Head of caudate nucleus (tissue), 42 donors: ENCODE measurements around the gene NMS.
"Not testable (repeated sequence)": the region's sequence is repeated elsewhere in the genome, so short reads cannot be mapped to it uniquely, and the experiment has no call there.

Experiments used
- DNase-seq, 42 donors: peaks; one replicate each; pipeline versions ENCODE4 v3.0.0 to v3.0.0-alpha.2; 2020 to 2021; ENCODE audit warnings: mixed read lengths in 7 of 42
- intact Hi-C: fragments of 100-400 bp; cut with DNase I; formaldehyde crosslinking; loops from one replicate; pipeline ENCODE4 v1.15.0; 2022

Gene NMS

GRCh38 chr2:100470182-100470581 is at the start of gene NMS:
Gene NMS, plus strand, starts transcription at chr2:100470482. Its CDS starts 7 bp downstream, at chr2:100470489.
- intact Hi-C loops, result no loop called here
- no peak for DNase-seq

- DNase-seq, result peak in 30 of 42 donors; percentile 22 to 78 (median 55)
- intact Hi-C loops, result no loop called here
Measured at GRCh38 chr2:100422320-100423055, 47.8 kb upstream of the NMS start.

GRCh38 chr2:100423631-100424030 is 46.7 kb upstream of the NMS start:
- intact Hi-C loops, result no loop called here
- no peak for DNase-seq

- intact Hi-C loops, result no loop called here
- no peak for DNase-seq
Measured at GRCh38 chr2:100424277-100424875, 45.9 kb upstream of the NMS start.

- intact Hi-C loops, result no loop called here
- DNase-seq, result no peak
Measured at GRCh38 chr2:100425107-100425506, 45.2 kb upstream of the NMS start.

GRCh38 chr2:100425573-100426383 is 44.5 kb upstream of the NMS start:
- DNase-seq, result no peak
- intact Hi-C loops, result loop anchor here (2.0 kb wide), 1 partner anchor 137 kb away; the partner anchor contains the start of gene PDCL3

GRCh38 chr2:100426384-100426720 is 43.9 kb upstream of the NMS start:
- intact Hi-C loops, result loop anchor here (2.0 kb wide), 1 partner anchor 136 kb away; the partner anchor contains the start of gene PDCL3
- DNase-seq, result no peak

GRCh38 chr2:100427111-100427510 is 43.2 kb upstream of the NMS start:
- DNase-seq, result no peak
- intact Hi-C loops, result loop anchor here (2.0 kb wide), 1 partner anchor 136 kb away; the partner anchor contains the start of gene PDCL3

GRCh38 chr2:100427627-100428258 is 42.5 kb upstream of the NMS start:
- intact Hi-C loops, result loop anchor here (2.0 kb wide), 1 partner anchor 135 kb away; the partner anchor contains the start of gene PDCL3
- peak; percentile 60 to 91 (median 80) for DNase-seq

GRCh38 chr2:100429726-100430125 is 40.6 kb upstream of the NMS start:
- intact Hi-C loops, result no loop called here
- no peak for DNase-seq

- intact Hi-C loops, result no loop called here
- no peak for DNase-seq
Measured at GRCh38 chr2:100437751-100438150, 32.5 kb upstream of the NMS start.

GRCh38 chr2:100446696-100447095 is 23.6 kb upstream of the NMS start:
- intact Hi-C loops, result no loop called here

GRCh38 chr2:100451092-100451491 is 19.2 kb upstream of the NMS start:
- intact Hi-C loops, result no loop called here
- peak in 2 of 42 donors; percentile 43 to 49 for DNase-seq

More at GRCh38 chr2:100446696-100447095, 23.6 kb upstream of the NMS start:
- no peak for DNase-seq

GRCh38 chr2:100451734-100452133 is 18.5 kb upstream of the NMS start:
- intact Hi-C loops, result no loop called here
- no peak for DNase-seq

GRCh38 chr2:100453853-100454252 is 16.4 kb upstream of the NMS start:
- DNase-seq, result no peak
- intact Hi-C loops, result no loop called here

GRCh38 chr2:100456357-100456756 is 13.9 kb upstream of the NMS start:
- DNase-seq, intact Hi-C loops: not testable (repeated sequence)

GRCh38 chr2:100460904-100461530 is 9.3 kb upstream of the NMS start:
- intact Hi-C loops, result no loop called here
- no peak for DNase-seq

GRCh38 chr2:100470898-100471514 is 724 bp downstream of the NMS start:
- DNase-seq, result peak in 20 of 42 donors; percentile 1 to 63 (median 21)
- intact Hi-C loops, result no loop called here
